HG03095 (cell line): ENCODE results near the gene YY1.

Experiments
- ATAC-seq: cut with Tn5 transposase; IDR thresholded peaks from one replicate; pipeline ENCODE4 v1.9.1; 2021; ENCODE audit warnings: moderate library complexity; ENCODE audit not compliant: unreplicated experiment

YY1 gene

GRCh38 chr14:100330388-100330931 lies 91.5 kb downstream of the YY1 start:
- no peak for ATAC-seq

GRCh38 chr14:100332071-100332639 lies 93.2 kb downstream of the YY1 start:
- no peak for ATAC-seq
